Adrenal gland (tissue), 12 donors: ENCODE measurements around the gene MAPK7. TPM values are rescaled to one million over a fixed set of nuclear protein-coding genes. Genes with fewer than 3 reads are reported as not detected.
A peak's percentile ranks its signal among the peaks of the same experiment; 100 is the strongest.

Experiments used
- DNase-seq, 7 donors: peaks; one replicate each; pipeline ENCODE4 v3.0.0-alpha.2; 2019 to 2020
- H3K27ac ChIP-seq, 5 donors: fragments of 200-600 bp; sonication (generic) in 4 of 5; 1 replicate in 3 of 5; 2 replicates in 2 of 5; pipeline versions ENCODE4 v1.5.1 to v1.8.0; 2016 to 2020; ENCODE audit warnings: mild to moderate bottlenecking in 1 of 5
- H3K27me3 ChIP-seq: fragments of 200-600 bp; 2 replicates; pipeline ENCODE4 v1.8.0; 2021
- H3K36me3 ChIP-seq, 2 donors: fragments of 200-600 bp; replicated peaks in 1 of 2; 1 replicate in 1 of 2; 2 replicates in 1 of 2; pipeline versions ENCODE4 v1.5.1 to v1.8.0; 2018 to 2022
- H3K4me1 ChIP-seq, 2 donors: fragments of 200-600 bp; replicated peaks in 1 of 2; 1 replicate in 1 of 2; 2 replicates in 1 of 2; pipeline versions ENCODE4 v1.5.1 to v1.8.0; 2018 to 2021
- H3K4me3 ChIP-seq, 4 donors: fragments of 200-600 bp; sonication (generic) in 3 of 4; one replicate each; pipeline ENCODE4 v1.5.1; 2016 to 2018
- H3K9me3 ChIP-seq, 3 donors: fragments of 200-600 bp; sonication (generic) in 1 of 3; replicated peaks in 1 of 3; 1 replicate in 2 of 3; 2 replicates in 1 of 3; pipeline versions ENCODE4 v1.5.1 to v1.8.0; 2016 to 2021
- POLR2A ChIP-seq, 2 donors: fragments of 450-650 bp; IDR thresholded peaks; one replicate each; pipeline ENCODE4 v1.6.1; 2017; ENCODE audit warnings: antibody characterized with exemption in 2 of 2, mild to moderate bottlenecking in 2 of 2, moderate library complexity in 1 of 2
- WGBS, 4 donors: extraction: QIAGEN DNeasy Blood & Tissue Kit in 2 of 4; methylation state at CpG; one replicate each; pipeline versions ENCODE4 v1.1.5 to v1.1.7; 2013 to 2017; 5-methylcytosine and 5-hydroxymethylcytosine counted together
- intact Hi-C, 2 donors: fragments of 100-400 bp; cut with DNase I; formaldehyde crosslinking; loops; one replicate each; pipeline versions ENCODE4 v1.14.1 to v1.15.0; 2022 to 2023
- polyA plus RNA-seq, 3 donors: library from polyadenylated mRNA; stranded (reverse); fragments of 200-250 nt in 2 of 3; fragments of 350-450 nt in 1 of 3; fragmentation: Illumina TruSeq in 1 of 3; extraction: RNeasy Lipid Tissue Mini Kit (QIAGEN cat#74804) in 1 of 3; gene quantifications; one replicate each; pipeline ENCODE4 v1.2.3, GENCODE V29; 2013 to 2014
- total RNA-seq, 9 donors: library from RNA; depleted of rRNA in 4 of 9; stranded (reverse); fragments of >200 nt in 4 of 9; fragments of 120-200 nt in 1 of 9; fragmentation: NEBNext Ultra II Directional in 1 of 9; extraction: Animal tissue kit (Norgen Biotek cat#: 25700) in 1 of 9; gene quantifications; one replicate each; pipeline versions ENCODE4 v1.1.0 to v1.2.4, GENCODE V29; 2013 to 2023
- TF ChIP-seq, protein P1 (sequence below), 6 experiments: fragments of 450-650 bp in 4 of 6; fragments of 200-600 bp in 2 of 6; sonication (generic) in 1 of 6; IDR thresholded peaks; 1 replicate in 5 of 6; 2 replicates in 1 of 6; pipeline versions ENCODE4 v1.5.1 to v1.8.0; 2016 to 2021; ENCODE audit warnings: antibody characterized with exemption in 6 of 6, mild to moderate bottlenecking in 2 of 6, moderate library complexity in 1 of 6
- donor health status: healthy with polysubstance abuse.
- donor health status: Bipolar disorder and iron deficiency.
- donor health status: DM: yes; HTN: yes; CAD: no.
- donor health status: DM: no; HTN: no; CAD: no.
- donor health status: DM: no; HTN: no; CAD: no.
- donor health status: DM: yes; HTN: yes; CAD: no.

MAPK7 gene
- total and polyA plus RNA-seq, 12 donors = 7.6 to 223 (median 44.6) TPM

DNA sequence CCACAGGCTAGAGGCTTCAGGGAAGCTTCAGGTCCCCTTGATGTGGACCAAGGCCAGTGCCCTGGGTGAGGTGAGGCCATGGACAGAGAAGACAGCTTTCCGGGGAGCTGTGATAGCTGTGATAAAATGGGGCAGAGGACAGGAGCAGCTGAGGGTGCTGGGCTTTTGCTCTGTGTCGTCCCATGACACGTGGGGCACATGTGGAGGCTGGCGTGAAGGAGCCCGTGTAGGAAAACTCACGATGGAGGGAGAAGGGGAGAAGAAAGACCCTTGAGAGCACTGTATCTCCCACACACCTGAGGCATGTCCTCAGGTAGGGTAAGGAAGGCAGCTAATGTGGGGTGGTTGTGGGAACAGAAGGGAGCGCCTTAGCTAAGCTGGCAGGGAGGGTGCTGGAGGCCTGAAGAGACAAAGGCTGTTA lies 37.1 kb upstream of the MAPK7 start:
- peak overlapping the region in 1 of 5 donors; percentile 53 for H3K27ac ChIP-seq
- DNase-seq = peak in 4 of 7 donors; percentile 12 to 56 (median 14)
- H3K27me3 ChIP-seq = no peaks in the 10 kb centered on the region
- no peaks in the 10 kb centered on the region for H3K36me3 ChIP-seq
- no peak for TF ChIP-seq POLR2A (IDR thresholded peaks at IDR 0.05)
- TF ChIP-seq, protein P1, sequence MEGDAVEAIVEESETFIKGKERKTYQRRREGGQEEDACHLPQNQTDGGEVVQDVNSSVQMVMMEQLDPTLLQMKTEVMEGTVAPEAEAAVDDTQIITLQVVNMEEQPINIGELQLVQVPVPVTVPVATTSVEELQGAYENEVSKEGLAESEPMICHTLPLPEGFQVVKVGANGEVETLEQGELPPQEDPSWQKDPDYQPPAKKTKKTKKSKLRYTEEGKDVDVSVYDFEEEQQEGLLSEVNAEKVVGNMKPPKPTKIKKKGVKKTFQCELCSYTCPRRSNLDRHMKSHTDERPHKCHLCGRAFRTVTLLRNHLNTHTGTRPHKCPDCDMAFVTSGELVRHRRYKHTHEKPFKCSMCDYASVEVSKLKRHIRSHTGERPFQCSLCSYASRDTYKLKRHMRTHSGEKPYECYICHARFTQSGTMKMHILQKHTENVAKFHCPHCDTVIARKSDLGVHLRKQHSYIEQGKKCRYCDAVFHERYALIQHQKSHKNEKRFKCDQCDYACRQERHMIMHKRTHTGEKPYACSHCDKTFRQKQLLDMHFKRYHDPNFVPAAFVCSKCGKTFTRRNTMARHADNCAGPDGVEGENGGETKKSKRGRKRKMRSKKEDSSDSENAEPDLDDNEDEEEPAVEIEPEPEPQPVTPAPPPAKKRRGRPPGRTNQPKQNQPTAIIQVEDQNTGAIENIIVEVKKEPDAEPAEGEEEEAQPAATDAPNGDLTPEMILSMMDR (IDR thresholded peaks at IDR 0.05) = no peak
- H3K4me3 ChIP-seq = no peak overlapping the region
- WGBS, 4 donors = 62 to 74% (median 65%) methylated on average over 7 of the region's 7 CpGs
- intact Hi-C loops = no loop called here
- H3K9me3 ChIP-seq = no peaks in the 10 kb centered on the region
- H3K4me1 ChIP-seq = peaks cover under 1 to 26% of the 10 kb centered on the region in 2 donors

DNA sequence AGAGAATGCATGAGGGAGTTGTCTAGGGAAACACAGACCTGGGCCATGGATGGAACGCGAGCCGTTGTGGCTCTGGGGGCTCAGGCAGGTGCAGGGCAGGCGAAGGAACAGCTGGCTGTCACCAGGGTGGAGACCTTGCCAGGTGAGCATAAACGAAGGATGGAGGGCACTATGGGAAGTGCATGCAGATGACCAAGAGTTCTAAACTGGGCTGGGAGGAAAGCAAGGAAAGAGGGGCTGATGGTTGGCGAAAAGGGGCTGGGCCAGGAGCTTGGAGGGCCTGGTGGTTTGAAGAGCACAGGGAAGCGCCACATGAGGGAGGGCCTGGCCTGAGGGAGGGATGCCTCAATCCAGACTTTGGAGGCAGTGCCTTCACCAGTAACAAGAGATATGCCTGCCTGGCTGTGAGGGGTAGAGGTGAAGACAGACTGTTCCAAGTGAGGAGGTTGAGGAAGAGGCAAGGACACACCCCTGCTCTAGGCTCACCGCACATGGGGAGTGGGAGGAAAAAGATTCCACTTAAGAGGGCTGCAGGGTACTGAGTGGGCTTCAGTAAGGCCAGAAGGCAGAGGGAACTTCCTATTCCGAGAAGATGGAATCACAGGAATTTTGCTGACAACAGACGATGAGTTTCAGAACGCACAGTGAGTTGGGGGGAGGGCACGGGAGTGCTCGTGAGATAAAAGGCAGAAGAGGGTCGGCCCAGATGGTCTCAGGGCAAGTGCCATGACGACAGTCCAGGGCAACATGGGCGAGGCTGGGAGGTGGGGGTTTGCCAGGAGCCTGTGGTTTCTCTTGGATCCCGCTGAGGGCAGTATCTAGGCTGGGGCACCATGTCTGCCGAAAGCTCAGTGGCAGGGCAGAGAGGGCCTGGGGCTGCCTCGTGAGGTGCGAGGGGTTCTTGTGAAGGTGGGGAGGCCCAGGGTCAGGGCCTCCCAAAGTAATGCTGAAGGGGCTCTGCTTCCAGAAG lies 36.4 kb upstream of the MAPK7 start:
- Histone ChIP-seq H3K27ac (peak overlapping the region in 1 of 5 donors; percentile 53), H3K9me3 (no peaks in the 10 kb centered on the region), H3K27me3 (no peaks in the 10 kb centered on the region), H3K4me1 (peaks cover 8 to 33% of the 10 kb centered on the region in 2 donors), H3K36me3 (no peaks in the 10 kb centered on the region), H3K4me3 (no peak overlapping the region)
- WGBS, 4 donors = 67 to 78% (median 75%) methylated on average over 18 to 20 of the region's 20 CpGs
- TF ChIP-seq, protein P1 (IDR thresholded peaks at IDR 0.05) = no peak
- TF ChIP-seq POLR2A (IDR thresholded peaks at IDR 0.05) = no peak
- DNase-seq = peak in 5 of 7 donors; percentile 13 to 58 (median 16)
- intact Hi-C loops = no loop called here

DNA sequence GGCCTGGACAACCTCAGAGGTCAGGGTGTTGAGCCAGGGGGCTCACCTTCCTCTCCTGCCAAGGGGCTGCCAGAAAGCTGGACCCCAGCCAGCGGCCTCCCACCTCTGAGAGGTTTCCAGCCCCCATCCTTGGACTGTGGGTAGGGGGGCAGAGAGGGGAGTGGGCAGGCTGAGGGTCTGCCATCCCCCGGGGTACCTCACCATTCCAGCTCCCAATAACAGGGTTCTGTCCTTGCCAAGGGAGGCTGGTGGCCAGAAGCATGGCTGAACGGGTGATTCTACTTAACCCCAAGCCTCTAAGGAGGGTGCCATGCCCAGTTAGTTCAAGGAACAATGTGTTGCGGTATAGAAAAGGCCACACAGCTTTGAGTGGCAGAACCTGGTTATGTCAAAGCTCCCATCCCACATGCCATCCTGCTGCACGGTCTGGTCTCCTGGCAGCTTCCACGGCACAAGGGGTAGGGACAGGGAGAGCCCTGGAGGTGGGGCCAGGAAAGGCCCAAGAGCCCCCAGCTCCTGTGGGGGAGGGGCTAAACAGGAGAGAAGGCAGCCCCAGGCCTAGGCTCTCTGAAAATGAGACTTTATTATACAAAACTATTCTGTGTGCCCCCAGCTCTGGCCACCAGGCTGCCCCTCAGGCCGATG lies 35.6 kb upstream of the MAPK7 start:
- Histone ChIP-seq H3K36me3 (no peaks in the 10 kb centered on the region), H3K27me3 (no peaks in the 10 kb centered on the region), H3K27ac (peak overlapping the region in 1 of 5 donors; percentile 34), H3K9me3 (no peaks in the 10 kb centered on the region), H3K4me1 (peaks cover 12 to 31% of the 10 kb centered on the region in 2 donors), H3K4me3 (no peak overlapping the region)
- intact Hi-C loops = no loop called here
- DNase-seq = peak in 4 of 7 donors; percentile 13 to 53 (median 24)
- no peak for TF ChIP-seq POLR2A (IDR thresholded peaks at IDR 0.05)
- TF ChIP-seq, protein P1 (IDR thresholded peaks at IDR 0.05) = no peak
- 65 to 78% (median 71%) methylated on average over 3 to 7 of the region's 7 CpGs for WGBS, 4 donors

DNA sequence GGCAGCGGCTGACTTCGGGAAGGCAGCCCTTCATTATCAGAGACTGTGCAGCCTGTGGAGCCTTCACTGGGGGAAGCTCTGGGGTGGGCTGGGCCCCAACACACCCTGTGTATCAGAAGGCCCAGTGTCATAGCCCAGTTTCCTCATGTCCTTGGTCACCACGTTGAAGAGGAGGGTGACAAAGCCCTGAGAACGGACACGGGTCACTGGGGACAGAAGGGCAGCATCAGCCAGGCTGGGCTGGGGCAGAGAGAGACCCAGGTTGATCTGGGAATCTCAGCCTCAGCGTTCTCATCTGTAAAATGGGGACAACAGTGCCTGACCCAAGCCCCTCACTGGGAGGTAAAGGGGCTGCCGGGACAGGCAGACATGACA lies 35.1 kb upstream of the MAPK7 start:
- Histone ChIP-seq H3K4me3 (no peak overlapping the region), H3K27me3 (no peaks in the 10 kb centered on the region), H3K9me3 (no peaks in the 10 kb centered on the region), H3K36me3 (no peaks in the 10 kb centered on the region), H3K4me1 (peaks cover 12 to 28% of the 10 kb centered on the region in 2 donors), H3K27ac (no peak overlapping the region)
- DNase-seq = peak in 4 of 7 donors; percentile 12 to 46 (median 12)
- intact Hi-C loops = no loop called here
- TF ChIP-seq POLR2A (IDR thresholded peaks at IDR 0.05) = no peak
- TF ChIP-seq, protein P1 (IDR thresholded peaks at IDR 0.05) = no peak
- 64 to 79% (median 74%) methylated on average over 5 to 7 of the region's 7 CpGs for WGBS, 4 donors
